Omental fat pad (tissue), 4 donors: ENCODE data around the gene DSC1. TPM values are rescaled to one million over a fixed set of nuclear protein-coding genes. Genes with fewer than 3 reads are reported as not detected.
"Not testable (repeated sequence)": the region's sequence is repeated elsewhere in the genome, so short reads cannot be mapped to it uniquely, and the experiment has no call there.

Experiments
- ATAC-seq: fragments of 150-250 bp; one replicate; pipeline ENCODE4 v1.9.1; 2016; ENCODE audit warnings: mild to moderate bottlenecking, moderate library complexity; ENCODE audit not compliant: low FRiP score
- DNase-seq: peaks from one replicate; pipeline ENCODE4 v3.0.0-alpha.2; 2019; ENCODE audit warnings: low spot score
- total RNA-seq, 4 donors: library from RNA; depleted of rRNA; stranded (reverse); fragments of >200 nt; gene quantifications; one replicate each; pipeline ENCODE4 v1.1.0, GENCODE V29; 2016
- TF ChIP-seq, protein P1 (sequence below), 3 donors: fragments of 450-650 bp; IDR thresholded peaks; one replicate each; pipeline ENCODE4 v1.5.1; 2016 to 2017; ENCODE audit warnings: antibody characterized with exemption in 3 of 3, mild to moderate bottlenecking in 3 of 3, moderate library complexity in 2 of 3

The DSC1 gene
- total RNA-seq, 4 donors from 2014 or later, result 0.09 TPM; not detected in 3

DNA sequence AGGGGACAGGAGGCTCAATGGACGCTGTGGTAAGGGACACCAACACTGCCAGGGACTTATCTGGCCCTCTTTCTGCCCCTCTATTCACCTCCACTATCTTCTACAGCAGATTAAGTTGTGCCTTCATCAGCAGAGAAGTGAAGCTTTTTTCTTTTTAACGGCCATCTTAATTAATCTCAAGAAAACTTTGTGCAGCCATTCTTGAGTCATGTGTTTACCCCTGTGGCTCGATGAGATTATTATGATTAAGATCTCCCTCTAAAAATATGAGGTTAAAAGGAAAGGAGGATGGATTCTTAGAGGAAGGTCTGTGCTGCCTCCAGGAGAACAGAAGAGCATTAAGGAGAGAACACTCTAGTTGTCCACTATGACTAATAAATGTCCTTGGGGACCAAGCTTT is 32.4 kb upstream of the DSC1 start:
- ATAC-seq, result no peak
- TF ChIP-seq, protein P1, sequence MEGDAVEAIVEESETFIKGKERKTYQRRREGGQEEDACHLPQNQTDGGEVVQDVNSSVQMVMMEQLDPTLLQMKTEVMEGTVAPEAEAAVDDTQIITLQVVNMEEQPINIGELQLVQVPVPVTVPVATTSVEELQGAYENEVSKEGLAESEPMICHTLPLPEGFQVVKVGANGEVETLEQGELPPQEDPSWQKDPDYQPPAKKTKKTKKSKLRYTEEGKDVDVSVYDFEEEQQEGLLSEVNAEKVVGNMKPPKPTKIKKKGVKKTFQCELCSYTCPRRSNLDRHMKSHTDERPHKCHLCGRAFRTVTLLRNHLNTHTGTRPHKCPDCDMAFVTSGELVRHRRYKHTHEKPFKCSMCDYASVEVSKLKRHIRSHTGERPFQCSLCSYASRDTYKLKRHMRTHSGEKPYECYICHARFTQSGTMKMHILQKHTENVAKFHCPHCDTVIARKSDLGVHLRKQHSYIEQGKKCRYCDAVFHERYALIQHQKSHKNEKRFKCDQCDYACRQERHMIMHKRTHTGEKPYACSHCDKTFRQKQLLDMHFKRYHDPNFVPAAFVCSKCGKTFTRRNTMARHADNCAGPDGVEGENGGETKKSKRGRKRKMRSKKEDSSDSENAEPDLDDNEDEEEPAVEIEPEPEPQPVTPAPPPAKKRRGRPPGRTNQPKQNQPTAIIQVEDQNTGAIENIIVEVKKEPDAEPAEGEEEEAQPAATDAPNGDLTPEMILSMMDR (IDR thresholded peaks at IDR 0.05), result no peak
- DNase-seq, result no peak

DNA sequence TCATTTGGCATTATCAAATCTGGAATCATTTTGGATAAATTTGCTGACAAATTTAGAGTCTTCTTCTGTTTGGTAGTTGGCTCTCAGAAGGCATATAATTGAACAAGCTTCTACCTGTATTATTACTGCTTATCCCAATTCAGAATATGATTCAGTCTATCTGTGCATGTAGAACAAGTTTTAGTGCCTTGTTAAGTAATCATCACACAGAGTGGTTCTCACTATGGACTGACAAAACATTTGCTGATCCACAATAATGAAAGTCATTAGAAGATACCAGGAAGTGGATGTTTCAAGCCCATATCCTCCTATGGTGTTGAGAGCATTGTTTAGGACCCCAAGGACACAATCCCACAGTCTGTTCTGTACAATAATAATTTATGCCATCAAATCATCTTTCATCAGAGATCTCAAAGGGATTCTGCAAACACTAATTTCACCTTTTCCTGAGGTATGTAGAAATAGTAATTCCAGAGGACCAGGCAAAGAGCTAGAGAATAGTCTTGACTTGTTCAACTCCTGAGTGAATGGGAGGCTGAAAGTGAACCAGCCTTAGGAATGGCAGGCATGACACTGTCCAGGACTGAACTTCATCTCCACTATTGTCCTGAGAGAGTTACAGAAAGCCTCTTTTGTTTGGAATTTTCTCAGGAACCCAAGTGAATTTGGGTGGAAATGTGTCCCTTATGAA is 29.6 kb upstream of the DSC1 start:
- TF ChIP-seq, protein P1 (IDR thresholded peaks at IDR 0.05), result no peak
- DNase-seq, result no peak
- no peak for ATAC-seq

DNA sequence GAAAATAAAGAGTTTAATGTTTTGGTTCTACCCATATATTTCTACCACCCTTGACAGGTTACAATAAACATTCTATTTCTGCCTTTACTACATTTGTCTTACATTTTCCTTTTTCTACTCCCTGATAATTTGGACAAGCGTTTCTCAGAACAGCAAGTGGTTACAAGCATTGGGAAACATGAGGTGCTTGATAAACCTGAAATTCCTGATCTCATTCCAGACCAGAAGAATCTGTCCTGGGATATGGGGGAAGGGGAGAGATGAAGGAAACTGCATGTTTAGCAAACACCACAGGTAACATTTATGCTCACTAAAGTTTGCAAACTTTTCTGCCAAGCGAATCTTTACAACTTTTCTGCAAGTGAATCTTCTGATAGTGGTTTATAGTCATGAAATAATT is 28.3 kb upstream of the DSC1 start:
- TF ChIP-seq, protein P1 (IDR thresholded peaks at IDR 0.05), result no peak
- ATAC-seq, result no peak

DNA sequence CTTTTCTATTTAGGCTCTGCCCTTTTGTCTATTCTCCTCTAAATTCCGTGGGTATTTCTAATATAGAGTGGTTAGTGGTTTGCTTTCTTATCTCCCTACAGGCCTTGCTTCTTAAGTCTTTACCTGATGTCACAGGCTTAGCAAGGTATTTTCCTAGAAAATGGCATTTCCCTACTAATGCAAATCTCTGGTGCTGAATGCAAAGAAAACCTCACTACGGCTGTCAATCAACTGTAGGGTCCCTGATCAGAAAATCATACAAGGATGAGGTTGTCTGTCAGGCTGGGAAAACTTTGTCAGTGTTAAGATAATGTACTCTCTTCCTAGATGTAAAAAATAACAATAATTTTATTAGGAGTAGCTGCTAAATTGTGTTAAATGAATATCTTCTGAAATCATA is 27.1 kb upstream of the DSC1 start:
- no peak for DNase-seq
- no peak for ATAC-seq
- TF ChIP-seq, protein P1 (IDR thresholded peaks at IDR 0.05), result no peak

More for the DNA sequence above, 28.3 kb upstream of the DSC1 start:
- DNase-seq, result no peak

DNA sequence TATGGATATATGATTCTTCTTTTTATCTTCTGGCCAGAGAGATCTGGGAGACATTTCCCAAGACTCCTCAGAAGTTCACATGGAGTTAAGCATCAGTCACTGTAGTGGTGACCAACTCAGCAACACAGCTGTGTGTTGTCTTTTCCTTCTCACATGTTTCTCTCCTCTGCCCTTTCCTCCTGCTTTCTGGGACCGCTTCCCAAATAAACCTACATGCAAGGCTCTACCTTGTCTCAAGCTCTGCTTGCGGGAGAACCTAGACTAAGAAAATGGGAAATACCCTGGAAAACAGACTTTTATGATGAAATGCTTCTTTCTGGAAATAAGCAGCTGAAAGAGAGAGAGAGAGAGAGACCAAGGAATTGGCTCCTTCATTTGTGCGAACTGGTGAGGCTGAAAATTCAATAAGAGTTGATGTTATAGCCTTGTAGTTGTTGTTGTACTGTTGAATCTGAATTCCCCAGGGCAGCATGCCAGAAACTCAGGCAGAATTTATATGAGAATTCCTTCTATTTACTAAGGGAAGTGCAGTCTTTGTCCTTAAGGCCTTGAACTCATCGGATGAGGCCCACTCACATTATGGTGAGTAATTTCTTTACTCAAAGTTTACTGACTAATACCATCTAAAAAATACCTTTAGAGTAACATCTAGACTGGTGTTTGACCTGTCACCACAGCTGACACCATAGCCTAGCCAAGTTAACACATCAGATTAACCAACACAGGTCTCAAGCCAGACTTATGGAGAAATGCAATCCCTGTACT is 22.7 kb upstream of the DSC1 start:
- no peak for DNase-seq
- no peak for ATAC-seq
- TF ChIP-seq, protein P1 (IDR thresholded peaks at IDR 0.05), result no peak

DNA sequence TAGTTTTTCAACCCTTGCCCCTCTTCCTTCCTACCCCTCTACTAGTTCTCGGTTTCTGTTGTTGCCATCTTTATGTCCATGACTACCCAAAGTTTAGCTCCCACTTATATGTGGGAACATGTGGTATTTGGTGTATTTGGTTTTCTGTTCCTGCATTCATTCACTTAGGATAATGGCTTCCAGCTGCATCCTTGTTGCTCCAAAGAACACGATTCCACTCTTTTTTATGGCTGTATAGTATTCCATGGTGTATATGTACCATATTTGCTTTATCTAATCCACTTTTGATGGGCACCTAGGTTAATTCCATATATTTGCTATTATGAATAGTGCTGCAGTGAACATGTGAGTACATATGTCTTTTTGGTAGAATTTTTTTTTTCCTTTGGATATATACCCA is 20.6 kb upstream of the DSC1 start:
- TF ChIP-seq, protein P1 (IDR thresholded peaks at IDR 0.05), result no peak
- DNase-seq (no peak), ATAC-seq (no peak)

DNA sequence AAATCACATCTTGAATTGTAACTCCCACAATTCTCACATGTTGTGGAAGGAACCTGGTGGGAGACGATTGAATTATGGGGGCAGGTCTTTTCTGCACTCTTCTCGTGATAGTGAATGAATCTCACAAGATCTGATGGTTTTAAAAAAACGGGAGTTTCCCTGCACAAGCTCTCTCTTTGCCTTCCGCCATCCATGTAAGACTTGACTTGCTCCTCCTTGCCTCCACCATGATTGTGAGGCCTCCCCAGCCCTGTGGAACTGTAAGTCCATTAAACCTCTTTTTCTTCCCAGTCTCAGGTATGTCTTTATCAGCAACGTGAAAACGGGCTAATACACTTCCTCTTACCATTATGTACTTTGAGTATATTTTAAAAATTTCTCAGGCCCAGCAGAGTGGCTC is 14.7 kb upstream of the DSC1 start:
- DNase-seq, ATAC-seq: not testable (repeated sequence)
